Measurements from ENCODE around the gene CPNE1.
"Not testable (repeated sequence)": the region's sequence is repeated elsewhere in the genome, so short reads cannot be mapped to it uniquely, and the experiment has no call there.

The CPNE1 gene

DNA sequence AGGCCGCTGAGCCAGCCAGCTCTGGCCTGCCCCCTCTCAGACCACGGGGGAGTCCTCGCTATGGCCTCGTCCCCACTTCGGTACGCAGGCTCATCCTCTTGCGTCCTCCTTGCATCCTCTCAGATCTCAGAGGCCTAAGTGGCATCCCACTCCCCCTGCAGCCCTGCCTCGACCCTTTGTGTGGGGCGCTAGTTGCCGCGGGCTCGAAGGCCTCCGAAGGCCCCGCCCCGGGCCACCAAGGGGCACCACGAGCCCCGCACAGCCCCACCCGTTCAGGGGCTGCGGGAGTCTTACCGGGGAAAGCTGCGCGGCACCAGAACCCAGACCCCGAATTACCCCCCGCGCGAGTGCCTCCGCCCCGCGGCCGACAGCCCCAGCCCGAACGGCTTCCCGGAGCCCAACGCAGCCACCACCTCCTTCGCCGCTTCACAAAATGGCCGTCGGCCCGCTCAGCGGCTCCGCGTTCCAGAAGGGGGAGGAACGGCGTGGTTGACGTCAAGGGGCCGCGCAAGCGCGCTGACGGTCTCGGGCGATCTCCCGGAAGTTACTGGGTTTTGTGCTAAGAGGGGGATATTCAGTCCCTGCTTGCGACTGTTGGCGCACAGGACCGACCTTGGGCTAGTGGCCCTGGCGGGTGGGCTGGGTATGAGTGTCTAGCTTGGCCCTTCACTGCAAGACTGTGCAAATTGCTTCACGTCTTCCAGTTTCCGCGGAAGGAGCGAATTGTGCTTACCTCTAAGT lies at the start of gene CPNE1, which contains the start of gene RBM12:
Gene CPNE1, minus strand, starts transcription at position 435 of the 741 bp plus-strand sequence. CDS start 31,977 bp downstream, outside the sequence.
Gene RBM12, minus strand, starts transcription at position 435 of the 741 bp plus-strand sequence. CDS start 9,578 bp downstream, outside the sequence.
- DNase-seq: peak; percentile 93

DNA sequence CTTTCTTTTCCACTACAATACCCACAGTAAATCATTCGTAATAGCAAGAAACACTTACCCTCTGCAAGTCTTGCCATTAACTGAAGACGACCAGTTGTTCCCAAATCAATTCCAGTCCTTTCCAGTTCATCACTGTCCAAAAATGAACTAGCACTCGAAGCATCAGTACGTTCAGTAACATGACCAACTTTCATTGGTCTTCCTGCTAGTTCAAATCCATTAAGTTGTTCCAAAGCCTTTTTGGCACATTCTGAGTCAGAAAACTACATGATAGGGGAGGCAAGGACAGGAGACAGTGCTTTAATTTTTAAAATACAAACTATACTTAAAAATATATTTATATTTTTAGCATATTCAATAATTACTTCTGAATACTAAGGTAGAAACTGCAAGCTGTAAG lies 49.4 kb upstream of the CPNE1 start:
- no peak for DNase-seq

DNA sequence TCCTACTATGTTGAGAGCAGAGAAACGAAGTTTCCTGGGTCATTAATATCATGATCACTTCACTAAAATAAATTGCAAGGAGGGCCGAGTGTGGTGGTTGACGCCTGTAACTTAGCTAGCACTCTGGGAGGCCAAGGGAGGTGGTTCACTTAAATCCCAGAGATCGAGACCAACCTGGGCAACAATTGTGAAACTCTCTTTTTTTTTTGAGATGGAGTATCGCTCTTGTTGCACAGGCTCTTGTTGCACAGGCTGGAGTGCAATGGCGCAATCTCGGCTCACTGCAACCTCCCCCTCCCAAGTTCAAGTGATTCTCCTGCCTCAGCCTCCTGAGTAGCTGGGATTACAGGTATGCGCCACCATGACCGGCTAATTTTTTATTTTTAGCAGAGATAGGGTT lies 48.4 kb upstream of the CPNE1 start:
- not testable (repeated sequence) for DNase-seq

DNA sequence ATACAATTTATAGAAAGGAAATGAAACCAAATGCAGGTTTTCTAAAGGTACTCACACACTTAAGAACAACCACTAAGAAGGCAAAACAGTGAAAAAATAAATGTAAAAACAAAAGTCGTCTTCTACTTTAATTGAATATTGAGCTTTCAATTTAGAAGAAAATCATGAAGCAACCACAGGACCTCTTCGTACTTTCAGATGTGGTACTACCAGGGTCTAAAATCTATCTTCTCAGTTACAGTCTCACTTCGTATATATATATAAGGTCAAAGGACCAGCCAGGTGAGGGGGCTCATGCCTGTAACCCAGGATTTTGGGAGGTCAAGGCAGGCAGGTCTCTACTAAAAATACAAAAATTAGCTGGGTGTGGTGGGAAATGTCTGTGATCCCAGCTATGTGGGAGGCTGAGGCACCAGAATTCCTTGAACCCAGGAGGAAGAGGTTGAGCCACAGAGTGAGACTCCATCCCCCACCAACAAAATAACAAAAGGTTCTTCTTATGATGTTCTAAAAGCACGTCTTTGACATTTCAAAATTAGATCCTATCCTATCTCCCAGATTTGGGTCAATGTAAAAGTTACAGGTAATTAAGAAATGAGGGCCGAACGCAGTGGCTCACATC lies 47.0 kb upstream of the CPNE1 start:
- DNase-seq: no peak

DNA sequence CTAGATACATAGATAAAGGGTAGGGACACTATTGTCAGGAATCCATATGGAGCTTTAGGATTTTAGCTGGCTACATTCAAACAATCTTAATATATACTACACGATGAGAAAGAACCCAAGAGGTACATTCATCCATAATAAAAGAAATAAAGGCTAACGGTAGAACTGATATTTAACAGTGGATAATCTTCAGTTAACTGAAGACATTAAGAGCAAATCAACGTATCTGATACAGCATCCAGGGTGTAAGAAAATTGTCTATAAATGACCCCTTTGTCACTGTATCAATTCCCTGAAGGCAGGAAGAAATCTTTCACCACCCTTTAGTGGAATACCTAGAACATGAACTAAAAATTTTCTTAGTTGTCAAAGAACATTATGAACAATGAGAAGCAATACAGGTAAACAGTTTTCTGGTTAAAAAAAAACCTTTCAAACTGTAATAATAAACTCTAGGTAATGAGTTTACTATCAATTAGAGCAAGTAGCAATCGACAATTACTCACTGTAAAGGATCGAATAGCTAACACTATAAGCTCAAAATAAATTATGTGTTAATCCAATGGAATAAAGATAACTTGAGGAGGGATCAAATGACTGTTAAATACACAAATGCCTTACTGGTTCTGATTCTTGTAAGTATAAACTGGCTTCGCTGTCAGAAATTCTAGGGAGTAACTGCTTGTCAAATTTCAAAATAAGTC lies 46.3 kb upstream of the CPNE1 start:
- DNase-seq: no peak

DNA sequence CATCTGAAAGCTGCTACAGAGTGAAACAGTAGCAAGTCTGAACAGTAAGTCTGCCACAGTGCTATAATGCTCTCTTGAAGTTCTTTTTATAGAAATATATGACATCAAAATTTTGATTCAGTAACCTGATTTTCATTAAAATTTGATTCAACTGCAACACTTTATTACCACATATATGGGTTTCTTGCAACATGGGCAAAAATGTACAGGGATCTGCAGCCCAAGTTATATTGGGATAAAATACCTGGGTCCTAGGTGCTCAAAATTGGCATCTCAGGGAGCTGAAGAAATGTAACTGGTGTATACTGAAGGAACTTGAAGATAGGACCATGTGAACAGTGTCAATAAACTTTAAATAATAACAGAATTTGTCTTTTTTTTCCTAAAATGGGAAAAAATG lies 45.3 kb upstream of the CPNE1 start:
- no peak for DNase-seq

DNA sequence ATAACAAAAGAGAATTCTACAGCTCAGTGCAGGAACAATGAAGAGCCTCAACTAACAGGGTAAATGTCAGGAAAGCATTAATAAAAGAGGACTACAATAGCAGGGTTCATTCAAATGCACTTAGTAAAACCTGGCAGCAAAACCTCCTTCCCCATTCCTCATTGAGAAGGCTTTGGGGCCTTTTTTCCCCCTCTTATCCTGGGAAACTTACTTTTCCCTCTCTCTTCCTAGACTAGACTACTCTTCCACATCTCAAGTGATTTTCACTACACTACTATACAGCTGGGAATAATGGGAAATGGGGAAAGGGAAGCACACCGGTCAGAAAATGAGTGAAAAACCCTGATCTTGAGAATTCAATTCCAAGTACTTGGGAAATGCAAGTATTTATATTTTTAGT lies 44.6 kb upstream of the CPNE1 start:
- no peak for DNase-seq

DNA sequence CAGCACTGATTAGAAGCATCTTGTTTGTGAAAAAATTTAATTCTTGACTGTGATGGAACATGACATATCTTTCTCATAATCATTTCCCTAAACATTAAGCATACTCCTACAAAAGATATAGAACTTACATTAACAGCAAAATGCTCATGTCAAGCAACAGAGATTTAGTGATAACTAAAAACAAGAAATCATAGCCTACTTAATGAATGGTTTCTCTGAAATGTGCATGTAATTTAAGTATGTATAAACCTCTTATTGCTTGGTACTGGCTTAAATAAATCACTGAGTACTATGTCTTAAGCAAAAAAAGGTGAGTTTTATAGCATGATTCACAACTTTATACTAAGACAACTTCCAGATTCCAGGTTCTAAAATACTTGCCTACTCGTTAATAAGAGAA lies 43.8 kb upstream of the CPNE1 start:
- DNase-seq: no peak

DNA sequence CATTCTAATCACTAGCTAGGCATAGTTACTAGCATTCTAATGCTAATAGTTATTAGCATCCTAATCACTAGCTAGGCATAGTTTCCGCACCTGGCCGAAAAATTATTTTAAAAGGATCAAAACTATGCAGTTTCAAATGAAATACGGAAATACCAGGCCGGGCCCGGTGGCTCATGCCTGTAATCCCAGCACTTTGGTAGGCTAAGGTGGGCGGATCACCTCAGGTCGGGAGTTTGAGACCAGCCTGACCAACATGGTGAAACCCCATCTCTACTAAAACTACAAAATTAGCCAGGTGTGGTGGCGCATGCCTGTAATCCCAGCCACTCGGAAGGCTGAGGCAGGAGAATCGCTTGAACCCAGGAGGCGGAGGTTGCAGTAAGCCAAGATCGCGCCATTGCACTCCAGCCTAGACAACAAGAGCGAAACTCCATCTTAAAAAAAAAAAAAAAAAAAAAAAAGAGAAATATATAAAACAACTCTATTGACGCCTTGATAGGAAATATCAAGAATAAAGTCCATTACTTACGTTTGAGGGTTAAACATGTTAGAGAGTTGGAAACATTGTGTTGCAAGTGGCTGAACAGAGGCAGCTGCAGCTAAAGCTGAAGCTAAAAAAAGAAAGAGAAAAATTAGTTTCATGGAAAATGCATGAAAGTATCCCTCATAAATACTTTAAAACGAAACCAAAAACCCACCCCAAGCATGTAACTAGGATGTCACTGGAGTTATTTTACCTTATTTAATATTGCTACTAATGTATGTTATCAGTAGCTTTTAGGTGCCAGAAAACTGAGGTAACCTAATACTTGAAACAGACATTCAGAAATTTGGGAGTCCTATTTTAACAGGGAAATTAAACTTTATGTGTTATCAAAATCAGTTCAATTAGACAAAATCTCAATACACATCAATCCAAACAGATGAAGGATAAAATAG lies 42.2 kb upstream of the CPNE1 start:
- DNase-seq: not testable (repeated sequence)

DNA sequence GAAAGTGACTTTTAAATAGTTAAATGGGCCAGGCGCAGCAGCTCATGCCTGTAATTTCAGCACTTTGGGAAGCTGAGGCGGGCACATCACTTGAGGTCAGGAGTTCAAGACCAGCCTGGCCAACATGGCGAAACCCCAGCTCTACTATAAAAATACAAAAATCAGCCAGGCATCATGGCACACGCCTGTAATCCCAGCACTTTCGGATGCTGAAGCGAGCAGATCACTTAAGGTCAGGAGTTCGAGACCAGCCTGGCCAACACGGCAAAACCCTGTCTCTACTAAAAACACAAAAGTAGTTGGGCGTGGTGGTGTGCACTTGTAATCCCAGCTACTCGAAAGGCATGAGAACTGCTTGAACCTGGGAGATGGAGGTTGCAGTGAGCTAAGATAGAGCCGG lies 41.2 kb upstream of the CPNE1 start:
- DNase-seq: not testable (repeated sequence)

DNA sequence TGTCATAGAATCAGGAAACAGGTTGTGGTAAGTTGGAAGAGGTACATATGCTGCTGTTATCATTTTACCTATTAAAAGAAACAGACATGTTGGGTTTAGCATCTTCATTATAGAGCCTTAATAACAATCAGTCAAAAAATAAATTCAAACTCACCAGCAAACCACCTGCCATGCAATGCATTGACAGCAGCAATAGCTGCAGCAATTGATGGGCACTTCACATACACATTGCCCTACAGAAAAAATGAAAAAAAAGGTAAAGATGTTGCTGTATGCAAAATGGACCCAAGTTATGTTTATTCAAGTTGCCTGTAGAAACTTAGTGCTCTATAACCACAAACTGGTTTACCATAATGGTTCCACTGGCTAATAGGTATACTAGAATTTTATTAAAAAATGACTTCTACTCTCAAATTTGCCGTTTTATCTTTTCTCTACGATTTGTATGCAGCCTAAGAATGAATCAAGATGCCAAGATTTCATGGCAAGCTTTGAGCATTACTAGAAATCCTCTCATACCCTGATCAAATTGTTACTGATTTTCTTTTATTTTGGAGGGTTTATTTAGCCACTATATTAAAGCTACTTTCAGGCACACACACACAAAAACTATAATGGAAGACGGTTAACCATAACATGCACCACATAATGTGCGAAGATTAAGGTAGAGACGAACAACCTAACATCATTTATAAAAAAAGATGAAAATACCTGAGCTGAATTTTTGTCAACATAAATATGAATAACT lies 40.0 kb upstream of the CPNE1 start:
- no peak for DNase-seq

DNA sequence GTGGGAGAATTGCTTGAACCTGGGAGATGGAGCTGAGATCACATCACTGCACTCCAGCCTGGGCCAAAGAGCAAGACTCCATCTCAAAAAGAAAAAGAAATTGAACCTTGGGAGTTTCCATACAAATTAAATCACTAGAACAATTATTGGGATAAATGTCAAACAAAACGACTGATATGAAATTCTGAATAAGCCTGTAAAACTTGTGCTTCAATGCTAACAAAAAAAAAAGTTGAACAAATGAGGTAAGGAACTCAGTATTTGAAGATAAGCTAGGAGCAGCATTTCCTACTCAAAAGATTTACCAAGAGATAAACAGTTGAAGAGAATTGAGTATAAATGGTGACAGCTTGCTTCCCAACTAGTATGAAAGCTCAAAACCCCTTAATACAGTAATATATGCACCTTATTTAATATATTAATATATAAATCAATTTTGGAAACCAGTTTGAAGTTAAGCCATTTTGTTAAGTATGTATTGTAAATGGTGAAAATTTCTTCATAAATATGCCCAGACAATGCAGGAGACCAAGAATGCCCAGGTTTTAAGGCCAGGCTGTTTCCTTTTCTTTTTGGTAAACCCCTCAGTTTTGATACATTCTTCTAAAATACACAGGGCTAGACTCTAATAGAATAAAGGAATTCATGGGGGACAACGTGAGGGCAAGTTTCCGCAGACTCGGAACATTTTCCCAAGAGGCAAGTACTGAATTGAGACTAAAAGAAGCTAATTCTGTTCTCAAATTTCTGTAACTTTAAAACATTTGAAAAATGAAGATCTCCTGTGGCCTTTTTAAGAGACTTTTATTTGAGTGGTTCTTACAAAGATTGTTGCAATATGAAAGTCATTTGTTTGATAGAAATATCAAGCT lies 38.4 kb upstream of the CPNE1 start:
- no peak for DNase-seq

DNA sequence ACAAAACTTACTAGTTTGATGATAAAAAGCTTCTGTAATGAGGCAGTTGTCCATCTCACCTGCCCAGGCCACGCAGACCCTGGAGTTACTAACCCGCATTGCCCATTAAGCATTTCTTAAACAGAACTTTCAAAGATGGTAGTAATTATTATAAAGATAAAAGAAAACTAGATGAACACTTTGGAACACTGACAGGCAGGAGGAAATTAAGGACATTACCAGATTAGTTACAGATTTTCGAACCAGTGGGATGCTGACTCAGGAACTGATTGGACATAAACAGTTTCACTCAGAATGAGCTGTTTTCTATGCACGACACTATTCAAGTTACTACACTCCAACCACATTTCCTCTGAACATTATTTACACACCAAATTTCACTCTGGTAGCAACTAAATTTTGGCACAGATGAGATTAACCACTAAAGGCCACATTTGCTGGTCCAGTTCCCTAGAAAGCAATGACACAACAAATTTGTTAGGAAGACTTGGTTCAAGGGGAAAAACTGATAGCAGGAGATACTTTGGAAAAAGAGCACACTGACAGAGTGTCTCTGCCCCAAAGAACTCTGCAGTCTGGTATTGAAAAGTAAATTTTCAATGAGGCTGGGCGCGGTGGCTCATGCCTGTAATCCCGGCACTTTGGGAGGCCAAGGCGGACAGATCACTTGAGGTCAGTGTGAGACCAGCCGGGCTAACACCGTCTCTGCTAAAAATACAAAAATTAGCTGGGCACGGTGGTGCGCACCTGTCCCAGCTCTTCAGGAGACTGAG lies 37.5 kb upstream of the CPNE1 start:
- peak; percentile 40 for DNase-seq

DNA sequence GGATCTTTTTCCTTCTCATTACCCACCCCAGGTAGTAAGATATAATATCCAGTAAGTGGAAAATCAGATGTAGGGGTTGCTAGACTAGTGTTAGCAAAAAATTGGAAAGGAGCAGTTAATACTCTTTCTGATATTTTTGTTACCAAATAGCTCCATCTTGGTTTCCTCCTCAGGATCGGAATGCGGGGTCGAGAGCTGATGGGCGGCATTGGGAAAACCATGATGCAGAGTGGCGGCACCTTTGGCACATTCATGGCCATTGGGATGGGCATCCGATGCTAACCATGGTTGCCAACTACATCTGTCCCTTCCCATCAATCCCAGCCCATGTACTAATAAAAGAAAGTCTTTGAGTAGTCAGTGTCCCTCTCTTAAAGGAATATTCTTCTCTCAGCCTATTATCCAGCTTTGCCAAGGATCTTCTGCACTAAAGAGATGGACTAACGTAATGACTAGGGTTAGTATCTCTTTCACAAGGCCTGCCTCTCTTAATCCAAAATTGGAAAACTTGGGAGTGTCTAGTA lies 36.0 kb upstream of the CPNE1 start:
- no peak for DNase-seq

DNA sequence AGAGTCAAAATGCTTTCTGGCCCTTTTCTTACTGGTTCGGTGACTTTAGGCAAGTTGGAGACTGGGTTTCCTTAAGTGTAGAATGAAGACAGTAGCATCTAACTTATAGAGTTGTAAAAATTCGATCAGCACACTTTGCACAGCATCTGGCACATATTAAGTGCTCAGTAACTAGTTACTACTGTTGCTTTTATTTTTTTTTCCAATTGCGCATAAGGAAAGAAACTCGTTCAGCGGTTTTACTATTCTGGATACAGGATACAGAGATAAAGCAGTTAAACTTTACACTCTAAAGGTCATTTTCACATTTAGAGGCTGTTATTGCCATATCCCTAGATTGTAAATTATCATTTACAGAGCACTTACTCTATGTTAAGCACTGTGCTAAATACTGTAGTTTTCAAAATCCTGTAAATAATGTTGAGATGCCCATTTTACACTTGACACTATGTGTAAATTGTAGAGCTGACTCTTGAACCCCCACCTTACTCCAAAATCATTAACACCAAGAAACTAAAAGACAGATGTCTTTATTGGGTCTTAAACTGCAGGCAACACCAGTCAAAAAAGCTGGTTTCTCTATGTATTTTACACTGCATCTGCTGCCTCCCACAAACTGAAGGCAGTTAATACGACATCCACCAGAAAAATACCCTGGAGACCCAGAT lies 35.4 kb upstream of the CPNE1 start:
- DNase-seq: no peak

DNA sequence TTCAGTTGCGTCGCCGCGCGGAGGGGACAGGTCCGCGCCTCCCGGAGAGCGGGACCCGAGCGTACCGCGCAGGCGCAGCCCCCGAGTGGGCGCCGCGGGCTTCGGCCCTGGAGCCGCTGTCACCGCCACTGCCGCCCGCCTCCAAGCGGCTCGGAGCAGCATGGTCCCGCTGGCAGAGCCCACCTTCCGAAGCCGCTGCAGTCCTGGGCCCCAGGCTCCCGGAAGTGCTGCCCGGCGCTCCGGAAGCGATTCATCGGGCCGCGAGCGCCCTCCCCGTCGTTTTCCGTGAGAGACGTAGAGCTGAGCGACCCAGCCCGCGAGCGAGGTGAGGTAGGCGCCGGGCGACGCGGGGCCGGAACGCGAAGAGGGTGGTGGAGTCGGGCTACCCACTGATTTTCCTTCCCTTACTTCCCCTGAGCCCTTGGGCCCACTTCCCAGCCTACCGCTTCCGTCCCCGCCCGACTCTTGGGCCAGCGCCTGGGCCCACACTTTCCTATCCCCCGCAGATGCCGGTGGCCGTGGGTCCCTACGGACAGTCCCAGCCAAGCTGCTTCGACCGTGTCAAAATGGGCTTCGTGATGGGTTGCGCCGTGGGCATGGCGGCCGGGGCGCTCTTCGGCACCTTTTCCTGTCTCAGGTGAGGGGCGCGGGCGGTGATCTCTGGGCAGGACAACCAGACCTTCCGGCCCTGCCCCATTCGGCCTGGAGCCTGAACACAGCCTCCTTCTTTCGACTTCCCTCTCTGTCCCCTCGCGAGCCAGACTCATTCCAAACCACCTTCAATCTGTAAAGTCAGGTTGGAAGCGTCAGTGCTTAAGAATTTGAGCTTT lies 34.6 kb upstream of the CPNE1 start, which contains the start of the genes NFS1 and ROMO1:
Gene NFS1, minus strand, starts transcription at position 226 of the 830 bp plus-strand sequence. Its CDS starts 64 bp downstream, at position 162.
Gene ROMO1, plus strand, starts transcription at position 279 of the 830 bp plus-strand sequence. Its CDS starts 228 bp downstream, at position 507.
- DNase-seq: peak; percentile 84

DNA sequence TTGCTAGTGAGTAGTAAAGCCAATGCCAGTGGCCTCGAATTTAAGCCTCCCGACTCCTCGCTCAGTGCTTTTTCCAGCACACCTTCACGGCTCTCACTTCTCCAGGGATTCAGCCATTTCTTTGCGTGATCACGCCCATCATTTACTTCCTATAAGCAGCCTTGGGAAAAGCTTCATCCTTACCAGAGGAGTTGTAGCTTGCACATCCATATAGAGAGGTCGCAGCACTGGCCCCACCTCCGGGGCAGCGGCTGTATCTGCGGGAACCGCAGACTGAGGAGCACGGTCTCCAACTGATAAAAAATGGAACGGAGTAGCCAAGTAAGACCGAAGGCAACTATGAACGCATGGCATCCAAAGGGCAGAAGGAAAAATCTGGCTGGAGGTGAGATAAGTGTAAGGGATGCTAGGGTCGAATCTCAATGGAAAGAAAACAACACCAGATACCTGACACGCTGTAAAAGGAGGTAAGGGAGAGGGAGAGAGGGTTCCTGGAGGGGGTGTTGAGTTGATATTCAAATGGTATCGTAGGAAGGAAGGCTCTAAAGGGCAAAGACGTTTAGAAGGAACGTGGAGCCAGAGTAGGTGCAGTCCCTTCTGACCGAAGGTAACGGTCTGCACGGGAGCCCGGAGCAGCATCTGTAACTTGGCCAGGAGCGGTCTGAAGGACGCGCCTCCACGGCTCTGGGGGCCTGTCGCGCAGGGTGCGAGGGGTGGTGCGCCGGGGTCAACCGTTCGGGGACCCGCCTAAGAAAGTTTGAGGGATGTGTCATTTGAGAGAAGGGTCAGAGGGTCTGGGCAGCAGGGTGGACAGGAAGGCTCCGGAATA lies 33.8 kb upstream of the CPNE1 start:
- DNase-seq: no peak
